ENCODE data around the gene UBE3A. TPM values are rescaled to one million over a fixed set of nuclear protein-coding genes. Genes with fewer than 3 reads are reported as not detected.

Gene UBE3A
- total RNA-seq, 3 donors from 2014 or later (not counting 1 experiment from before 2014, with no cell fraction given) = 119 to 131 (median 122) TPM

DNA sequence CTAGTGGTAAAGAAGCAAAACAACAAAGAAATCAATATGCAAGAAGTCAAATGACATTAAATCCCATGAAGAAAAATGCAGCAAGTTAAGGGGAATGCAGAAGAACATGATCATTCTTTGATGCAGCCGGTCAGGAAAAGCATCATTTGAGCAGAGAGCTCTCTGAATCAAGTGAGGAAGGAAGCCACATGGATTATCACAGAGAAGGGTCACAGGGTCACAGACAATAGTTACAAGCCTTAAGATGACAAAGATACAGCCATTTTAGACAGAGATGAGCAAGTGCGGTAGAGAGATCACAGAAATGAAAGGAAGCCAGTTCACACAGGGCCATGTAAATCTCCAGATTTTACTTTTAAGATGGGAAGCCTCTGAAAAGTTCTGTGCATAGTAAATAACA, 43.9 kb downstream of the UBE3A start:
- DNase-seq (no peak), ATAC-seq (no peak)
- intact Hi-C loops (cut with micrococcal nuclease) = no loop called here
- no peaks in the 10 kb centered on the region for H3K27me3 ChIP-seq (ENCODE audit: control insufficient read depth, insufficient read depth, low read length)
- no peaks in the 10 kb centered on the region for H3K9me3 ChIP-seq (ENCODE audit: control insufficient read depth, insufficient read depth, low read length)
- no peak overlapping the region for H3K4me3 ChIP-seq (ENCODE audit: low read length)
- WGBS (ENCODE audit: insufficient coverage) = 93% methylated on average over 2 of the region's 2 CpGs
- peaks cover 10% of the 10 kb centered on the region for H3K36me3 ChIP-seq (ENCODE audit: control insufficient read depth, insufficient read depth, low read length)
- no peaks in the 10 kb centered on the region for H3K9me3 Mint-ChIP-seq
- H3K4me1 ChIP-seq (ENCODE audit: control insufficient read depth, insufficient read depth, low read length) = no peaks in the 10 kb centered on the region
- no peaks in the 10 kb centered on the region for H3K27me3 Mint-ChIP-seq (ENCODE audit: low read depth in 2 of 2)
- no peaks in the 10 kb centered on the region for H3K36me3 Mint-ChIP-seq
- no peak overlapping the region for H3K27ac ChIP-seq (ENCODE audit: low read length)
- H3K4me1 Mint-ChIP-seq = peaks cover 28 to 39% of the 10 kb centered on the region in 2 donors
- no peak overlapping the region for H3K4me3 Mint-ChIP-seq
- TF ChIP-seq, protein P1, sequence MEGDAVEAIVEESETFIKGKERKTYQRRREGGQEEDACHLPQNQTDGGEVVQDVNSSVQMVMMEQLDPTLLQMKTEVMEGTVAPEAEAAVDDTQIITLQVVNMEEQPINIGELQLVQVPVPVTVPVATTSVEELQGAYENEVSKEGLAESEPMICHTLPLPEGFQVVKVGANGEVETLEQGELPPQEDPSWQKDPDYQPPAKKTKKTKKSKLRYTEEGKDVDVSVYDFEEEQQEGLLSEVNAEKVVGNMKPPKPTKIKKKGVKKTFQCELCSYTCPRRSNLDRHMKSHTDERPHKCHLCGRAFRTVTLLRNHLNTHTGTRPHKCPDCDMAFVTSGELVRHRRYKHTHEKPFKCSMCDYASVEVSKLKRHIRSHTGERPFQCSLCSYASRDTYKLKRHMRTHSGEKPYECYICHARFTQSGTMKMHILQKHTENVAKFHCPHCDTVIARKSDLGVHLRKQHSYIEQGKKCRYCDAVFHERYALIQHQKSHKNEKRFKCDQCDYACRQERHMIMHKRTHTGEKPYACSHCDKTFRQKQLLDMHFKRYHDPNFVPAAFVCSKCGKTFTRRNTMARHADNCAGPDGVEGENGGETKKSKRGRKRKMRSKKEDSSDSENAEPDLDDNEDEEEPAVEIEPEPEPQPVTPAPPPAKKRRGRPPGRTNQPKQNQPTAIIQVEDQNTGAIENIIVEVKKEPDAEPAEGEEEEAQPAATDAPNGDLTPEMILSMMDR (IDR thresholded peaks at IDR 0.05) = no peak
- H3K27ac Mint-ChIP-seq = peak overlapping the region in 1 of 2 donors; percentile 15

DNA sequence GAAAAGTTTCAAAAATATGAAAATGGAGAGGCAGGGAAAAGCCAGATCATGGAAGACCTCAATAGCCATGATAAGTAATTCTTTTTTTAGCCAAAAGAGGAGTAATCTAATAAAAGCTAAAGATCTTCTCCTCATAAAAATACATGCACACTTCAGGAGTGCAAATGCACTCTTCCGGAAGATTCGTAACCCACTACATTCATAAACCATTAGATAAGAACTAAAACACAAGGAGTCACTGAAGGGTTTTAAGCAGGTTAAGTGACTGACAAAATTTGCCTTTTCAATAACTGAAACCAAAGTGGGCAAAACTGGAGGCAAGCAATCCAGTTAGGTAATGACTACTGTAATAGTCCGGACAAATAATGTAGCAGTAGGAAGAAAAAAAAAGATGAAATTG, 46.0 kb downstream of the UBE3A start:
- Histone ChIP-seq H3K27me3 (ENCODE audit: control insufficient read depth, insufficient read depth, low read length) (no peaks in the 10 kb centered on the region), H3K27ac (ENCODE audit: low read length) (no peak overlapping the region), H3K4me1 (ENCODE audit: control insufficient read depth, insufficient read depth, low read length) (no peaks in the 10 kb centered on the region), H3K4me3 (ENCODE audit: low read length) (no peak overlapping the region), H3K9me3 (ENCODE audit: control insufficient read depth, insufficient read depth, low read length) (no peaks in the 10 kb centered on the region), H3K36me3 (ENCODE audit: control insufficient read depth, insufficient read depth, low read length) (peaks cover 10% of the 10 kb centered on the region)
- Mint-ChIP-seq H3K4me3 (no peak overlapping the region), H3K4me1 (peaks cover 41 to 44% of the 10 kb centered on the region in 2 donors), H3K27ac (no peak overlapping the region), H3K36me3 (no peaks in the 10 kb centered on the region), H3K9me3 (no peaks in the 10 kb centered on the region), H3K27me3 (ENCODE audit: low read depth in 2 of 2) (no peaks in the 10 kb centered on the region)
- TF ChIP-seq, protein P1 (IDR thresholded peaks at IDR 0.05) = no peak
- WGBS (ENCODE audit: insufficient coverage) = 98% methylated on average over 3 of the region's 3 CpGs
- intact Hi-C loops (cut with micrococcal nuclease) = no loop called here
- ATAC-seq = no peak
- no peak for DNase-seq

DNA sequence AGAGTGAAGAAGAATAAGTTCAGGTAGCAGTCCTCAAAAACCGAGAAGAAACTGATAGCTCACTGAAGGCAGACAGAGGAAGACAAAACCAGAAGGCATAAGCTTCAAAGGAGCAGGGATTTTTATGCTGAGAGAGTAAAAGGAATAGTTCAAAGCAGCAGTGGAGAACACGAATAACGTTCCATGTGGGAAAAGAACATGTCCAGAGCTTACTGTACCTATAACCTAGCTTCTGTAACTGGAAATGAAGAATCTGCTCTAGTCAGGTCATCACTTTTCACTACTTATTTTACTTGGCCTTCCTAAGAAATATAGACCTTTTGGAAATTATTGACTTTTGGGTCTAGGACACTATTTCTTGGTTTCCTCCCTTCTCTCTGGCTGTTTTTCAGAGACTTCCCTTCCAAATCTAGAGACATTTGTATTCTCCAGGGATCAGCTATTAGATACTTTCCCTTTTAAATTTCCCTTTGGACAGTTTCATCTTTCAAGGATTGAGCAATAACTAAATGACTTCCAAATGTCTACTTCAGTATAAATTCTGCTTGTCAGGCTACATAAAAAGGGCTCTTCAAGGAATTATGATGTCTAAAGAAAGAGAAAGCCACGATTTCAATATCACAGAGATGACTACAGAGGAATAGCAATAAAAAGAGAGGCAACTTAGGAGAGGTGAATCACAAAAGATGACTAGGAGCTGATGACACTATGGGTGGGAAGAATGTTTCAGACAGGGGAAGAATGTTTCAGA, 46.7 kb downstream of the UBE3A start:
- H3K27ac ChIP-seq (ENCODE audit: low read length) = no peak overlapping the region
- H3K9me3 Mint-ChIP-seq = no peaks in the 10 kb centered on the region
- ATAC-seq (no peak), DNase-seq (no peak)
- no peaks in the 10 kb centered on the region for H3K9me3 ChIP-seq (ENCODE audit: control insufficient read depth, insufficient read depth, low read length)
- H3K27me3 ChIP-seq (ENCODE audit: control insufficient read depth, insufficient read depth, low read length) = no peaks in the 10 kb centered on the region
- no peaks in the 10 kb centered on the region for H3K36me3 Mint-ChIP-seq
- no peak overlapping the region for H3K27ac Mint-ChIP-seq
- intact Hi-C loops (cut with micrococcal nuclease) = no loop called here
- no peaks in the 10 kb centered on the region for H3K27me3 Mint-ChIP-seq (ENCODE audit: low read depth in 2 of 2)
- no peaks in the 10 kb centered on the region for H3K4me1 ChIP-seq (ENCODE audit: control insufficient read depth, insufficient read depth, low read length)
- TF ChIP-seq, protein P1 (IDR thresholded peaks at IDR 0.05) = no peak
- no peak overlapping the region for H3K4me3 Mint-ChIP-seq
- H3K4me3 ChIP-seq (ENCODE audit: low read length) = no peak overlapping the region
- H3K36me3 ChIP-seq (ENCODE audit: control insufficient read depth, insufficient read depth, low read length) = peaks cover 10% of the 10 kb centered on the region
- 95% methylated on average over 4 of the region's 4 CpGs for WGBS (ENCODE audit: insufficient coverage)
- H3K4me1 Mint-ChIP-seq = peaks cover 39 to 44% of the 10 kb centered on the region in 2 donors

DNA sequence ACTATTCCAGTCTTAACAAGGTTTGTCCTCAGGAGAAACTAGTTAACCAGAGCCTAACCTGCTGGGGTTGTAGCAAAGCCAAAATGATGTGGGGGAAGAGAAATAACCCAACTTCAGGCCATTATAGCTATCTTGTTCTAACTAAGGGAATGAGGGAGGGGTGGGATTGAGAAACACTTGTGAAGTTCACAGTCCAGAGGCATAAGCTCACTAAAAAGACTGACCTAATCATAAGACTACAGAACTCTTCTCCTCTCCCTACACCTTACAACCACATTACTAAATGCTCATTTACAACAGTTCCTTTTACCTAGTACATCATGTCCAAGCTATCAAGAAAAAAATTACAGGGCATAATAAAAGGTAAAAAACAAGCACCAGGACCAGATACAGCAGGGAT, 52.8 kb downstream of the UBE3A start:
- intact Hi-C loops (cut with micrococcal nuclease) = no loop called here
- Histone ChIP-seq H3K27ac (ENCODE audit: low read length) (no peak overlapping the region), H3K27me3 (ENCODE audit: control insufficient read depth, insufficient read depth, low read length) (no peaks in the 10 kb centered on the region), H3K9me3 (ENCODE audit: control insufficient read depth, insufficient read depth, low read length) (no peaks in the 10 kb centered on the region), H3K4me3 (ENCODE audit: low read length) (no peak overlapping the region), H3K4me1 (ENCODE audit: control insufficient read depth, insufficient read depth, low read length) (no peaks in the 10 kb centered on the region), H3K36me3 (ENCODE audit: control insufficient read depth, insufficient read depth, low read length) (peaks cover 7% of the 10 kb centered on the region)
- Mint-ChIP-seq H3K9me3 (peaks cover 0 to 2% of the 10 kb centered on the region in 2 donors), H3K4me1 (peaks cover 67 to 71% of the 10 kb centered on the region in 2 donors), H3K27me3 (ENCODE audit: low read depth in 2 of 2) (no peaks in the 10 kb centered on the region), H3K4me3 (no peak overlapping the region), H3K27ac (peak overlapping the region in 1 of 2 donors; percentile 6), H3K36me3 (no peaks in the 10 kb centered on the region)
- TF ChIP-seq, protein P1 (IDR thresholded peaks at IDR 0.05) = no peak
- ATAC-seq (no peak), DNase-seq (no peak)
